Embryonic facial prominence (tissue), 1 donor: ENCODE measurements around the gene TRIM47.

Source experiments
- DNase-seq: peaks from one replicate; pipeline ENCODE4 v3.0.0-alpha.2; 2016; ENCODE audit errors: extremely low spot score

The TRIM47 gene

GRCh38 chr17:75908201-75908600, 29.8 kb upstream of the TRIM47 start:
- peak; percentile 16 for DNase-seq

DNA sequence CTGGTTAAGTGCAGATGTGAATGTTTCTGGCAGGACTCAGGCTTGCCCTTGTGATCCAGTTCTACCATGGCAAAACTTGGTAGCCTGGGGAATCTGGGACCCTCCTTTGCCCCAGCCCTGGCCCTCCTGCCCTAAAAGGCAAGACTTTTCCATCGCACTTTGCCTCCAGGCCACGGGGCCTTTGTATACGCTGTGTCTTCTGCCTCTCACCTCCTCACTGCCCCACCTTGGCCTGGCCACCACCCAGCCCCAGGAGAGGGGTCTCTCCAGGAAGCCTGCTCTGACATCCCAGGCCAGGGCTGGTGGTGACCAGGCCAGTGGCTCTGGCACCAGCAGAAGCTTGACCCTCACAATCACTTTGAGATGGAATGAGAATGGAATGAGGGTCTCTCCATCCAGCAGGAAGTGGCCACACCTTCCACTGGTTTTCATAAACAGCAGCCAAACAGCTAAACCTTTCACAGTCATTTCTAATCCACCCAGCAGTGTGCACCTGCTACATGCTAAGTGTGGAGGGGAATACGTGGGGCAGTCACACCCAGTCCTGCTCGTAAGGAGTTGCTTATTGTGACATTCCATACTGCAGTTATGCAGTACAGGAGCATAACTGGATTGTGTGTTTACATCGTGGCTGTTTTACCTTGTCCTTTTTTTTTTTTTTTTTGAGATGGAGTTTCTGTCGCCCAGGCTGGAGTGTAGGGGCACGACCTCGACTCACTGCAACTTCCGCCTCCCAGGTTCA, 27.9 kb upstream of the TRIM47 start:
- DNase-seq = no peak

- peak; percentile 78 for DNase-seq
Measured at GRCh38 chr17:75904749-75905521, 26.6 kb upstream of the TRIM47 start, which contains the start of gene MRPL38. TSS of gene MRPL38 (minus strand) at chr17:75904884. CDS start at chr17:75904875, 9 bp downstream.

GRCh38 chr17:75902406-75902805, 24.0 kb upstream of the TRIM47 start:
- DNase-seq = no peak

GRCh38 chr17:75901727-75902126, 23.3 kb upstream of the TRIM47 start:
- DNase-seq = no peak

DNA sequence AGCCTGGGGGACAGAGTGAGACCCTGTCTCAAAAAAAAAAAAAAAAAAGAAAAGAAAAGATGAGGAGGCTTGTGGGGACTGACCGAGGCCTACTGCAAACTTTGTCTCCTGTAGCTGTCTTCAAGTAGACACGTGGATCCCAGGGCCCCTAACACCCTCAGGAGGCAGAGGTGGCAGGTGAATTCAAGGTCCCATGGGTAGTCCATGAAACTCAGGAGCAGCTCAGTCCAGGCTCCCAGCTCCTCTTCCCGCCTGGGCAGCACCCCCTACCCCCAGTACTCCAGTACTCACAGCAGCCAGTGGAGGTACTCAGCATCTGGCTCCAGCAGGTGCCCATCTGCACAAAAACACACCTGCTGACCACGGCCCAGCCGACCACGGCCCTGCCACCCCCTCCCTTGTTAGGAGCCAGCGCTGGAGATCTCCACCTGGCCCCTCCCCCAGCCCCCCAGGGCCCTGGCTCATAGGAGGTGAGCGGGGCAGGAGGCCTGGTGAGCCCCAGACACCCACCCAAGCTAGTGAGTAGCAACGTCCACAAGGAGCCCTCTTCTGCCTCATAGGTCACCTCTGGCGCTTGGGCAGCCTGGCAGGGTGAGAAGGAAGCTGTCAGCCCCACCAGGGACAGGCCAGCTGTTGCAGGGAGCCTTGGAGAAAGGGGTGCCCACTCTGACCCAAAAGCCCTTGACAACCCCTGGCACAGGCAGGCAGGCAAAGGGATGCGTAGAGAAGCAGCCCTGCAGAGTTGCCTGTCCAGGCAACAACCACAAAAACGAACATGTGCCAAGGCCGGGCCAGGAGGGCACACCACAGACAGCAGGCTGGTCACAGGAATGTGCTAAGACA, 22.5 kb upstream of the TRIM47 start:
- no peak for DNase-seq

DNA sequence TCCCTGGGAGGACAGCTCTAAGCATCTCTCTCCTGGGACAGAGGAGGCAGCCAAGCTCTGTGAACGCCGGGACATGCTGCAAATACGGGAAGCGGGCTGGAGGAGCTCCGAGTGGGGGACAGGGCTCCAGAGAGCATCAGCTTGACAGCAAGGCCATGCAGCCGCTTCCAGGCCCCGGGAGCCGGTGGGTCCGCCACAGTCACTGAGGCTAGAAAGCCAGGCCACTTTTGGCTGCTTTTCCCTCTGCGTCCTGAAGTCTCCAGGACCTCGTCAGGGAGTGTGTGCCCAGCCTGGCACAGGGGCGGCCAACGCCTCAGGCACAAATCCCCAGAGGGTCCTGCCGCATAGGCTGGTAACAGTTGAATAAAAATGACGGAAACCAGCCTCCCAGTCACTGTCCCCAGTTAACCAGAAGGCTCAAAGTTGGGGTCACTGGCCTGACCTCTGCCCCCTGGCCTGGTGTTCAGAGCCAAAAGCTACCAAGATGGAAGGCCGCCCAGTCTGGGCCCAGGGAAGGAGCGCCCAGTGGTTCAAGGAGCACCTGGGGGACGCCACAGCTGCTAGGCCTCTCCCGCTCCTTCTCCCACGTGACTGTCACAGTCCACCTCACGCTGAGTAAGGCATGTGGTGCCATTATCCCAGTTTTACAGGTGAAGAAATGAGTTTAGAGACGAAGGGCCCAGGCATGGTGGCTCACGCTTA, 21.5 kb upstream of the TRIM47 start:
- DNase-seq = no peak

DNA sequence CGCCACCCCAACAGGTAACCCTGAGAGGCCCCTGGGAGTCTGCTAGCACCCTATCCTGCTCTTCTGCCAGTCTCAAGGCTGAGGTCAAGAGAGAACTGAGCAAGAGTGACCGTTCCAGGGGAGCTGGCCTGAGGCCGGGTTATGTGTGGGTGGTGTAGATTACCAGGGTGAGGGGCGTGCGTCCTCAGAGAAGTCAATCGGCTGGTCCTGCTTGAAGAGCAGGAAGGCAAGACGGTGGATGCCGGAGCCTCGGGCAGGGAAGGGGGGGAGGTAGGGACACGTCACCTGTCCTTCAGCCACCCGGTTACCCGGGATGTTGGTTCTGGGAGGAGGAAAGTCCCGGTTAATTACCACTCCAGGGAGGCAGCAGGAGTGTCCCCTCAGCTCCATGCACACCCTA, 21.0 kb upstream of the TRIM47 start:
- DNase-seq = no peak

DNA sequence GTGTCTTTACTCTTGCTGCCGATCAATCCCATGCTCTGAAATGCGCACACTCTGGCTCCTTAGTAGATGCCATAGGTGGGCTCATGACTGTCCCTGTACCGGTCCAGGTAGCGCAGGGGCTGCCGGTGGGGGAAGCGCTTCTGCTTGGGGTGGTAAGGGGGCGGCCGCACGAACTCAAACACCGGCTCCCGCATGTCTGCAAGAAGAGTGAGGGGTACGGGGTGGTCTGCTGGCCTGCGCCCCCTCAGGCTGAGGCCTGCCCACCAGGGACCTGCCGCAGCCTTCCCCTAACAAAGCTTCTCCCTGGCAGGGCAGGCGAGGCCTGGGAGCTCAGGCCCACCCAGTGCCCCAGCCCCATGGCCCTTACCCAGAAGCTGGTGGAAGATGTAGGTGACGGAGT, 20.4 kb upstream of the TRIM47 start:
- DNase-seq = no peak

DNA sequence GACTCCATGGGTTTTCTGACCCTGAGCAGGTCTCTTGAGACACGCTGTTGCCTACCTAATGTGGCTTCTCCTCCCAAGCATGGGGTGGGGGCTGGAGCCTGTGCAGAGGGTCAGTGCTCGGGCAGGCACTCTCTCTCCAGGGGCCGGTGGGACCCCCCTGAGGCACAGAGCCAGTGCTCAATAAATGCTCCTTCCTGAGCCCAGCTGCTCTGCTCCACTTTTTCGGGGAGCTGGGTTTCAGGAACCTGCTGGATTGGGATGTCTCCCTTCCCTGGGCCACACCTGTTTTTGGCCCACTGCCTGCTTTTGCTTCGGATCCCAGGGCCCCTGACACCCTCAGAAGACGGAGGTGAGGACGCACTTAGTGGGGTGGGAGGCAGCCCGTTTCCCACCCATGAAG, 19.7 kb upstream of the TRIM47 start:
- no peak for DNase-seq

GRCh38 chr17:75897160-75898019, 19.0 kb upstream of the TRIM47 start:
- no peak for DNase-seq

DNA sequence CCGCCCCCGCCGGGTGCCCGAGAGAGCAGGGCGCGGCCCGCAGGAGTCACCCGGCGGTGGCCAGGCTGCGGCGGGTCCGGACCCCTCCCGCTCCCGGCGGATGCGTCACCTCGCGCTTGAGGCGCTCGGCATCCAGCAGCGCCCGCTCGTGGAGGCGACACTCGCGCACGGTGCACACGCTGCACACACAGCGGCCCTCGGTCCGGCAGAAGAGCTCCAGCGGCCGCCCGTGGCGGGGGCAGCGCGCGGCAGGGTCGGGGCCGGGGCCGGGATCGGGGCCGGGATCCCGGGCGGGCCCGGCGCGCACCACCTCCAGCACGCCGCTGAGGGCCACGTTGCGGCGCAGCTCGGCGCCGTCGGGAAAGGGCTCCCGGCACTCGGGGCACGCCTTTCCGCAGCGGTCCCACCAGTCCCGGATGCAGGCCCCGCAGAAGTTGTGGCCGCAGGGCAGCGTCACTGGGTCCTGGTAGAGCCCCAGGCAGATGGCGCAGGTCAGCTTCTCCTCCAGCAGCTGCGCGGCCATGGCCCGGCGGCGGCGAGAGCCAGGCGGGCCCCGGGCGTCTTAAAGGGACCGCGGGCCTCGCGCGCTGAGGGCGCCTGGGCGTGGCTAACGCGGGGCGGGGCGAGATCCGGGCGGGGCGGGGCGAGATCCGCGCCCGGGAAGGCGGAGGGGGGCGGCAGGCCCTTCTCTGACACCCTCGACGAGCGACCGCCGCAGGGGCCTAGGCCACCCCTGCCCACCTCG, 18.2 kb upstream of the TRIM47 start, which contains the start of gene TRIM65:
Gene TRIM65 (minus strand): TSS at position 537 of the 745 bp plus-strand sequence. CDS start 14 bp downstream, at position 523.
- no peak for DNase-seq

DNA sequence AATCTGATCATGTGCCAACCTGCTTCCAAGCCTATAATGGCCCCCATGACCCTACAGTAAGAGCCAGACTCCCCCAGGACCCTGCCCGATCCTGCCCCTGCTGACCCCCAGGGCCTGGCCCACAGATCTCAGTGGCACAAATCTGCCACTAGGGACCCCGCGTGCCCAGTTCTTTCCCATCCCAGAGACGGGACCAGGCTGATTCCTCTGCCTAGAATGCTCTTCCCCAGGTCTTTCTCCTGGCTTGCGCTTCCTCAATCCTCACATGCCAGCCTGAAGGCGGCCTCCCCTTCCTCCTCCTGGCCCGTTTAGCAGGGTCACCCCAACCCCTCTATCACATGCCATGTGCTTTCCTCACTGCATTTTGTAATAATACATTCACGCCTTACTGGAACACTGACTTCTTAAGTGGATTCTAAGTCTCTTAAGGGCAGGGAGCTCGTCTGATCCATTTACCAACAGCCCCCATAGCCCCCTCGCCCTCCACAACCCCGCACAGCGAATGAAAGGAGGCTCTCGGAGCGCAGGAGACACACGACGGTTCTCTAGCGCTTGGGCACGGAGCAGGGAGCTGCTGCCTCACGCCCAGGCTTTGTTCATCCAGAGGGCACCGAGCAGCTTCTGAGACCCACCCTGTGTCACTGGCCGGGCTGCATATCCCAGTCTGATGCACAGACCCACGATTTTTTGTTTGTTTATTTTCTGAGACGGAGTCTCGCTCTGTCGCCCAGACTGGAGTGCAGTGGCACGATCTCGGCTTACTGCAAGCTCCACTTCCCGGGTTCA, 17.2 kb upstream of the TRIM47 start:
- no peak for DNase-seq

- DNase-seq = no peak
Measured at GRCh38 chr17:75894049-75894733, 15.8 kb upstream of the TRIM47 start.

DNA sequence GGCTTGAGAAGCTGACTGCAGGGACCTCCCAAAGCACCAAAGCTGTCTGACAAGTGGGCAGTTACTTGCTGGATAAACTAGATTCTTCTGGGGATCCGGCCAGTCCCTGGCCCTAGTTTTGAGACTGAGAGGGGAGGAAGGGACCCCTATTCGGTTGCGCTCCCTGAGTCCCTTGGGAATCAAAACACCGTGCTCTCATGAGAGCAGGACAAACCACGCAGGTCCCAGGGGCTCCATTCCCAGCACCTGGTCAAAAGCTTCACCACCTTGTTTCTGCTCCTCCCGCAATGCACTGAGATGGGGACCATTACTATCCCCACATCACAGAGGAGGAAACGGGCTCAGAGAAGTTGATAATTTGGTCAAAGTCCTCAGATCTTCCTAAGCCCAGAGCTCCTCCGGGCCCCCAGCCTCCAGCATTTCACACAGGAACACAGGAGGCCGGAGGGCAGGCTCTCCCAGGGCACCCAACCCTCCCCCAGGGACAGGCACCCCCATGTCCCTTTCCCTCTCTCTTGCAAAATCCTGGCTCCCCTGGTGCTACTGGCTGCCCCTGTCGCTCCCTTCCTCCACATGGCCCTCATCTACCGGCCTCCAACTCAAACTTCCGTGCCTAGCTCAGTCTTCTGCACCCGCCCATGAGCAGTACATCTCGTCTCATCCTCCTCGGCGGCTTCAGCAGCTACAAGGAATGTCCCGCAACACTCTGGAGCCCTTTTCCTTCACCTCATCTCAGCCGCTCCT, 15.1 kb upstream of the TRIM47 start:
- no peak for DNase-seq

DNA sequence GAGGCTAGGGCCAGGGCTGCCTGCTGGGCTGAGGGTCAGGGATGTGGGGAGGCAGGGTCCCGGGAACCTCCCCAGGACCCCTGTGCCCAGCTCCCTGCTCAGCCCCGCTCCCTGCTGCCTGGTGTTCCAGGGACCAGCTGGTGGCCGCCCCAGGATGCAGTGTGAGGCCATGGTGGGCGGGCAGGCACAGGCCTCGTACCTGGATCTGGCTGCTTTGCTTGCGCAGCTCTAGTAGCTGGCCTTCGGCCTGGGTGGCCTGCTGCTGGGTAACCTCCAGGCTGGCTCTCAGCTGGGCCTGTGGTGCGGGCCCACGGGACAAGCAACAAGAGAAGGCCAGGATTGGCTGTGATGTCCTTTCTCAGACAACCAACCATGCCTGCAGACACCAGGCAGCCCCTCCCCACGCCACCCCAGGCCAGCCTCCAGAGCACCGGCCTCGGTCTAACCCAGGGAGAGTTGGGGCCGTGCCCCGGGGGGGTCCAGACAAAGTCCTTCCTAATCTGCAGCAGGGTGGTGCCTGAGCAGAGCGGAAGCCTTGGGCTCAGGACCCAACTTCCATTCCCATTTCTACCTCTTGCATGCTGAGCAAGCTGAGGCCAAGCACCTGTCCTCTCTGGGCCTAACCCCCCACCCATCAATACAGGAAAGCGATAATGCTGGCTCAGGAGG, 14.3 kb upstream of the TRIM47 start:
- no peak for DNase-seq
